Measurements from ENCODE around the gene LRRC28.

- TF ChIP-seq EP300 (conservative IDR thresholded peaks at IDR 0.05; ENCODE audit: poor library complexity, severe bottlenecking) = no peak
- no peak for TF ChIP-seq EZH2 (IDR thresholded peaks at IDR 0.05; ENCODE audit: borderline replicate concordance, insufficient read depth, low read length, poor library complexity, severe bottlenecking)
- no peak for TF ChIP-seq CTCF (IDR thresholded peaks at IDR 0.05; ENCODE audit: poor library complexity, severe bottlenecking)
- no peak for TF ChIP-seq RAD21 (conservative IDR thresholded peaks at IDR 0.05)
- TF ChIP-seq REST (IDR thresholded peaks at IDR 0.05; ENCODE audit: borderline replicate concordance) = no peak
- no peak for TF ChIP-seq SMC3 (conservative IDR thresholded peaks at IDR 0.05; ENCODE audit: poor library complexity)
These were observed 120.2 kb downstream of the LRRC28 start for GRCh38 chr15:99371180-99372103.

Data from neural cell (in vitro differentiated cells).